Measurements from ENCODE around the gene PARN. TPM values are rescaled to one million over a fixed set of nuclear protein-coding genes. Genes with fewer than 3 reads are reported as not detected.
"Not testable (repeated sequence)": the region's sequence is repeated elsewhere in the genome, so short reads cannot be mapped to it uniquely, and the experiment has no call there.

PARN gene
- total RNA-seq, 1 experiment from 2014 or later, result 56.2 TPM

DNA sequence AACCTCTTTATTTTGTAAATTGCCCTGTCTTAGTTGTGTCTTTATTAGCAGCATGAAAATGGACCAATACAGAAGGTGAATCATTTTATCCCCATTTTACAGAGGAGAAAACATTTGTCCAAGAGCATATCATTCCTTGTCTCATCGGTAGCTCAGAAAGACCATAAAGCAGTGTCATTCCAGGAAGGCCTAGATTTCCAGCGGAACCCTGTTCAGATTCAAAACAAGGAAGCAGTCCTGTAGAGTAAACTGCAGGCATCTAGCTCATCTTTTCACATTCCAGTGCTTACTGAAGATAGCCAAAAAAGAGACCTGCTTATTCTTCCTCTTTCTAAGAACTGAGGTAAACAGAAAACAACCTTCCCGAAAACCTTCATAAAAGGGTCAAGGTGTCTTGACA lies 54.0 kb downstream of the PARN start:
- no peak overlapping the region for H4K5ac ChIP-seq (ENCODE audit: insufficient read length, low read depth, low read length)
- H3K27me3 ChIP-seq (ENCODE audit: insufficient read depth, low read length), result no peaks in the 10 kb centered on the region
- no CpG with 5 or more reads among the region's 3 CpGs for WGBS (ENCODE audit: extremely low coverage, insufficient read length, low lambda C conversion rate)
- no peaks in the 10 kb centered on the region for H3K79me2 ChIP-seq (ENCODE audit: insufficient read depth, low read length)
- H3K23ac ChIP-seq (ENCODE audit: insufficient read length, low read depth, low read length), result no peak overlapping the region
- no peak overlapping the region for H3T11ph ChIP-seq (ENCODE audit: low read length)
- H4K91ac ChIP-seq (ENCODE audit: insufficient read length, low read depth, low read length), result no peak overlapping the region
- Mint-ChIP-seq H3K27me3 (ENCODE audit: low read depth) (no peaks in the 10 kb centered on the region), H3K4me3 (no peak overlapping the region), H3K9me3 (peaks cover 18 to 22% of the 10 kb centered on the region in 2 experiments; a peak in 4 of 5 replicates), H3K36me3 (ENCODE audit: insufficient read depth in 1 of 3, low read depth in 3 of 3) (peaks cover 50 to 73% (median 59%) of the 10 kb centered on the region in 3 experiments), H3K4me1 (no peaks in the 10 kb centered on the region), H3K27ac (no peak overlapping the region)
- H2BK15ac ChIP-seq (ENCODE audit: low read depth, low read length), result no peak overlapping the region
- no peak overlapping the region for H4K8ac ChIP-seq (replicated peaks; ENCODE audit: insufficient read length, low read depth, low read length)
- no peak overlapping the region for H3K18ac ChIP-seq (ENCODE audit: insufficient read length, low read depth, low read length)
- no peak overlapping the region for H3K9ac ChIP-seq (ENCODE audit: extremely low read depth, insufficient read length, low read length)
- DNase-seq, result no peak
- H2BK20ac ChIP-seq (ENCODE audit: low read depth, low read length, poor library complexity, severe bottlenecking), result no peak overlapping the region
- H2AK5ac ChIP-seq (ENCODE audit: insufficient read length, low read length), result no peak overlapping the region
- H3K27ac ChIP-seq (ENCODE audit: insufficient read length, low read depth, low read length), result no peak overlapping the region
- no peaks in the 10 kb centered on the region for H3K79me1 ChIP-seq (ENCODE audit: insufficient read depth, low read depth, low read length, poor library complexity, severe bottlenecking)
- H3K9me3 ChIP-seq (ENCODE audit: control insufficient read depth, low read depth, low read length), result no peaks in the 10 kb centered on the region
- H3K4me2 ChIP-seq (ENCODE audit: insufficient read depth, insufficient read length, low read length), result no peak overlapping the region
- TF ChIP-seq, protein P1, sequence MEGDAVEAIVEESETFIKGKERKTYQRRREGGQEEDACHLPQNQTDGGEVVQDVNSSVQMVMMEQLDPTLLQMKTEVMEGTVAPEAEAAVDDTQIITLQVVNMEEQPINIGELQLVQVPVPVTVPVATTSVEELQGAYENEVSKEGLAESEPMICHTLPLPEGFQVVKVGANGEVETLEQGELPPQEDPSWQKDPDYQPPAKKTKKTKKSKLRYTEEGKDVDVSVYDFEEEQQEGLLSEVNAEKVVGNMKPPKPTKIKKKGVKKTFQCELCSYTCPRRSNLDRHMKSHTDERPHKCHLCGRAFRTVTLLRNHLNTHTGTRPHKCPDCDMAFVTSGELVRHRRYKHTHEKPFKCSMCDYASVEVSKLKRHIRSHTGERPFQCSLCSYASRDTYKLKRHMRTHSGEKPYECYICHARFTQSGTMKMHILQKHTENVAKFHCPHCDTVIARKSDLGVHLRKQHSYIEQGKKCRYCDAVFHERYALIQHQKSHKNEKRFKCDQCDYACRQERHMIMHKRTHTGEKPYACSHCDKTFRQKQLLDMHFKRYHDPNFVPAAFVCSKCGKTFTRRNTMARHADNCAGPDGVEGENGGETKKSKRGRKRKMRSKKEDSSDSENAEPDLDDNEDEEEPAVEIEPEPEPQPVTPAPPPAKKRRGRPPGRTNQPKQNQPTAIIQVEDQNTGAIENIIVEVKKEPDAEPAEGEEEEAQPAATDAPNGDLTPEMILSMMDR (conservative IDR thresholded peaks at IDR 0.05), result no peak
- no peak overlapping the region for H2AFZ ChIP-seq (ENCODE audit: low read length)
- H3K14ac ChIP-seq (ENCODE audit: insufficient read depth, low read length), result no peak overlapping the region
- H3K56ac ChIP-seq (ENCODE audit: insufficient read length, low read depth, low read length), result no peak overlapping the region
- H2BK120ac ChIP-seq (ENCODE audit: low read depth, low read length, poor library complexity, severe bottlenecking), result no peak overlapping the region
- H3K4me1 ChIP-seq (ENCODE audit: insufficient read depth, low read length), result no peaks in the 10 kb centered on the region
- H4K20me1 ChIP-seq (ENCODE audit: control insufficient read depth, insufficient read depth, insufficient read length), result no peaks in the 10 kb centered on the region
- H3K23me2 ChIP-seq (ENCODE audit: insufficient read length, low read depth, low read length, poor library complexity, severe bottlenecking), result no peaks in the 10 kb centered on the region
- H2BK12ac ChIP-seq (ENCODE audit: insufficient read length, low read depth, low read length), result no peak overlapping the region
- no peak overlapping the region for H2BK5ac ChIP-seq (ENCODE audit: insufficient read length, low read length)
- H3K4ac ChIP-seq (ENCODE audit: low read depth, low read length), result no peak overlapping the region

DNA sequence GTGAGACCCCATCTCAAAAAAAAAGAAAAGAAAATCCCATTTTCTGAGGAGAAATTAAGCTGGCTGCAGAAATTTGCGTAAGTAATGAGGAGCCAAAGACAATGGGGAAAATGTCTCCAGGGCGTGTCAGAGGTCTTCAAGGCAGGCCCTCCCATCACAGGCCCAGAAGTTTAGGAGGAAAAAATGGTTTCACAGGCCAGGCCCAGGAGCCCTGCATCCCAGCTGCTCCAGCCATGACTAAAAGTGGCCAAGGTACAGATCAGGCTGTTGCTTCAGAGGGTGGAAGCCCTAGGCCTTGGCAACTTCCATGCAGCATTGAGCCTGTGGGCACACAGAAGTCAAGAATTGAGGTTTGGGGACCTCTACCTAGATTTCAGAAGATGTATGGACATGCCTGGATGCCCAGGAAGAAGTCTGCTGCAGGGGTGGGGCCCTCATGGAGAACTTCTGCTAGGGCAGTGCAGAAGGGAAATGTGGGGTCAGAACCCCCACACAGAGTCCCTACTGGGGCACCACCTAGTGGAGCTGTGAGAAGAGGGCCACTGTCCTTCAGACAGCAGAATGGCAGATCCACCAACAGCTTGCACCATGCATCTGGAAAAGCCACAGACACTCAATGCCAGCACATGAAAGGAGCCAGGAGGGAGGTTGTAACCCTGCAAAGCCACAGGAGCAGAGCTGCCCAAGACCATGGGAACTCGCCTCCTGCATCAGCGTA lies 55.2 kb downstream of the PARN start:
- not testable (repeated sequence) for H3K27me3 Mint-ChIP-seq (ENCODE audit: low read depth); H2BK15ac ChIP-seq (ENCODE audit: low read depth, low read length); H2BK20ac ChIP-seq (ENCODE audit: low read depth, low read length, poor library complexity, severe bottlenecking); H3K56ac ChIP-seq (ENCODE audit: insufficient read length, low read depth, low read length); H3K4me1 ChIP-seq (ENCODE audit: insufficient read depth, low read length); H3K23me2 ChIP-seq (ENCODE audit: insufficient read length, low read depth, low read length, poor library complexity, severe bottlenecking); H3K4me2 ChIP-seq (ENCODE audit: insufficient read depth, insufficient read length, low read length); H4K5ac ChIP-seq (ENCODE audit: insufficient read length, low read depth, low read length); H3K9me3 ChIP-seq (ENCODE audit: control insufficient read depth, low read depth, low read length); H2BK5ac ChIP-seq (ENCODE audit: insufficient read length, low read length); H3K18ac ChIP-seq (ENCODE audit: insufficient read length, low read depth, low read length); H2BK120ac ChIP-seq (ENCODE audit: low read depth, low read length, poor library complexity, severe bottlenecking); H3K14ac ChIP-seq (ENCODE audit: insufficient read depth, low read length); H3K9ac ChIP-seq (ENCODE audit: extremely low read depth, insufficient read length, low read length); H4K91ac ChIP-seq (ENCODE audit: insufficient read length, low read depth, low read length); H4K8ac ChIP-seq (replicated peaks; ENCODE audit: insufficient read length, low read depth, low read length); H3K4me3 Mint-ChIP-seq; H3K79me2 ChIP-seq (ENCODE audit: insufficient read depth, low read length); H2AFZ ChIP-seq (ENCODE audit: low read length); H3K27me3 ChIP-seq (ENCODE audit: insufficient read depth, low read length); DNase-seq; H3K27ac Mint-ChIP-seq; H3K23ac ChIP-seq (ENCODE audit: insufficient read length, low read depth, low read length); H3K79me1 ChIP-seq (ENCODE audit: insufficient read depth, low read depth, low read length, poor library complexity, severe bottlenecking); H3K4me1 Mint-ChIP-seq; H3K27ac ChIP-seq (ENCODE audit: insufficient read length, low read depth, low read length); H3T11ph ChIP-seq (ENCODE audit: low read length); H4K20me1 ChIP-seq (ENCODE audit: control insufficient read depth, insufficient read depth, insufficient read length); H2AK5ac ChIP-seq (ENCODE audit: insufficient read length, low read length); H2BK12ac ChIP-seq (ENCODE audit: insufficient read length, low read depth, low read length); H3K4ac ChIP-seq (ENCODE audit: low read depth, low read length)
- H3K9me3 Mint-ChIP-seq, result peaks cover 18 to 22% of the 10 kb centered on the region in 2 experiments; a peak in 4 of 5 replicates
- no CpG with 5 or more reads among the region's 4 CpGs for WGBS (ENCODE audit: extremely low coverage, insufficient read length, low lambda C conversion rate)
- H3K36me3 Mint-ChIP-seq (ENCODE audit: insufficient read depth in 1 of 3, low read depth in 3 of 3), result peaks cover 44 to 61% (median 47%) of the 10 kb centered on the region in 3 experiments
